HG02610 (cell line): Measurements from ENCODE around the gene AP5S1.

Experiments used
- ATAC-seq: cut with Tn5 transposase; IDR thresholded peaks from one replicate; pipeline ENCODE4 v1.9.1; 2021; ENCODE audit warnings: mild to moderate bottlenecking, moderate library complexity; ENCODE audit not compliant: unreplicated experiment

Gene AP5S1

DNA sequence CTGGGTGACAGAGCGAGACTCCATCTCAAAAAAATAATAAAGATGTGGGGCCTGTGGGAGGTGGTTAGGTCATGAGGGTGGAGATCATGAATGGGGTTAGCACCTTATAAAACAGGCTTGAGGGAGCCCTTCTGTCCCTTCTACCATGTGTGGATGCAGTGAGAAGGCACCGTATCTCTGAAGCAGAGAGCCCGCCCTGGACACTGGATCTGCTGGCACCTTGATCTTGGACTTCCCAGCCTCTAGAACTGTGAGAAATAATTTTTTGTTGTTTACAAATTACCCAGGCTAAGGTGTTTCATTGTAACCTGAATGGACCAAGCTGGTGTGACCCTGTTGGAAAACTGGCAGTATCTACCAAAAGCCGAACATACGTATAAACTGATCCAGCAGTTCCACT is 53.2 kb downstream of the AP5S1 start:
- no peak for ATAC-seq

DNA sequence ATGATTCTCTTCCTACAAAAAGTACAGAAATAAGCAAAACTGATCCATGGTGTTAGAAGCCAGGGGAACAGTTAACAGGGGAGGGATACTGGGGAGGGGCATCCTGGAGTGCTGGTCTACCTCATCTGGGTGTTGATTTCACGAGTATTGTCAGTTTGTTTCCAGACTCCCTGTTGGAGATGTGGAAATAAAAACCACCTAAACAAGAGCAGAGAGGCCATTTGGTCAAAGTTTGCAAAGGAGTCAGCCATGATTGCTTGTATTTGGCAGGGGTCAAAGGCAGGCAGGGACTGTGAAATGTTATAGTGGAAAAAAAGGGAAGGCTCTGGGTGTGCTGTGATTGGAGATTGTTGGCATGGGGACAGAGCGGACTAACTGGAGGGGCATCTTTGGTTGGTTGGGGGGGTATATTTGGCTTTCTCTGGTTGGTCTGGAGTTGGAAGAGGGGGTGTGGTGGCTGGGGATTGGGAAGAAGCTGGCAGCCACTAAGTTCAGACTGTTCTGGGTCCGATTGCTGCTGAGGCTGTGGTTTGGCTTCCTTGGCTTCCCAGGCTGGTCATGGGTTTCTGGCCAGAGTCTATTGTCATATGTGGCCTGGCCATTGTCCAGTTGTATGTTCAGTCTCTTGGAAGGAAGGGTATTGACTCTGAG is 54.0 kb downstream of the AP5S1 start:
- ATAC-seq, result no peak

DNA sequence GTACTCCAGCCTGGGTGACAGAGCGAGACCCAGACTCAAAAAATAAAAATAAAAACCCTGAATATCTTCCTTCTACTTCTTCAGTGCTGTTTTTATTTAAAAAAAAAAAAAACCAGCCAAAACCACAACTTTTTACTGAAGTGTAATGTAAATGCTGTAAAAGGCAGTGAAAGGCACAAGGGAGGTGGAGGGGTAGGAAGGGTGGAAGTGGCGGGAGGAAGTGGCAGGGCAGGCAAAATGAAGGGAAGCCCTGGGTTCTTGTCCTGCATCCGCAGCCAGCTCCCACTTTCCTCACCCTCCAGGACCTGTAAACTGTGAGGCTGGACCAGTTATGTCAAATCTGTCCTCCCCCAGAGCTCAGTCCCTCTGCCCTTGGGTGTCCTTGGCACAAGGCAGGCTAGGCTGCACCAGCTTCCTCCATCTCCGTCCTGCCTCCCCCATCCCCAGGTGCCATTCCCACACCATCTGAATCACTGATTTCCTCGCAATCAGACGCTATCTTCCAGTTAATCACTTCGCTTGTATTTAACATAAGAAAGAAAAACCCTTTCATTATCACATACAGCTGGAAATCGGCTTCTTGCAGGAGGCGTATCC is 55.1 kb downstream of the AP5S1 start:
- ATAC-seq, result no peak

DNA sequence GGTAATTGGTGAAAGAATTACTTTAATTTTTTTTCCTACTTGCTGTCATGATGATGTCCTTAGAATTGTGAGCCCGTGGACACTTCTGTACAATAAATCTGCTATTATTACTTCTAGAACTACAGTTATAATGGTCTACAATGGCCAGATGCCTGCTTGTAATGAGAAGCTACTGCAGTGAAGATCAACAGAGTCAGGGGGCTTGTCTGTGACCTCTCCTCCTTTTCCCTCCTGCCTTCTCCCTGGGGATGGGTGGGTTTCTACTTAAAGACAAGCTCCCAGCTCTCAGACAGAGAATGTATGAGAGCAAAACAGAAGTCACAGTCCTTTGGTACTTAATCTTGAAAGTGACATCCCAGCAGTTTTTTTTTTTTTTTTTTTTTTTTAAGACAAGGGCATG is 55.7 kb downstream of the AP5S1 start:
- ATAC-seq, result no peak

DNA sequence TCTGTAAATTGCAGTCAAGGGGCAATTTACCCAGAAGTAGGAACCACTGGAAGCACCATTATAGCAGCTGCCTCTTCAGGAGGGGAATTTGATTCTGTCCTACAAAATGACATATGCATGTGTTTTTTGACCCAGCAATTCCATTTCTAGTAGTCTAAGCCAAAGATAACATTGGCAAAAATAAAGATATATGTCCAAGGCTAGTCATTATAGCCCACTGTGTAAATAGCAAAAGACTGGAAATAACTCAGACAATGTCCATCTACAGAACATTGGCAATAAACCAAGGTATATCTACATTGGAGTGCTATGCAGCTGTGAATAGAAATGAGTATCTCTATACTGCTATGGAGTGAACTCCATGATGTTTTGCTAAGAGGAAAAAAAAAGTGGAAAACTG is 56.3 kb downstream of the AP5S1 start:
- no peak for ATAC-seq
